ENCODE results near the gene NEK10.

NEK10 gene

GRCh38 chr3:27219127-27219845, 149.9 kb downstream of the NEK10 start:
- no peak for DNase-seq (ENCODE audit: low spot score)
- no peak for TF ChIP-seq CTCF (IDR thresholded peaks at IDR 0.05)
- Histone ChIP-seq H3K4me3 (no peak overlapping the region), H3K27ac (no peak overlapping the region)

GRCh38 chr3:27216955-27217552, 152.1 kb downstream of the NEK10 start:
- Histone ChIP-seq H3K27ac (no peak overlapping the region), H3K4me3 (no peak overlapping the region)
- no peak for DNase-seq (ENCODE audit: low spot score)
- TF ChIP-seq CTCF (IDR thresholded peaks at IDR 0.05): no peak

- no peak overlapping the region for H3K27ac ChIP-seq
These were observed 152.8 kb downstream of the NEK10 start for GRCh38 chr3:27216295-27216855.

GRCh38 chr3:27213450-27213849, 155.7 kb downstream of the NEK10 start:
- no peak for DNase-seq (ENCODE audit: low spot score)
- Histone ChIP-seq H3K4me3 (no peak overlapping the region), H3K27ac (no peak overlapping the region)
- TF ChIP-seq CTCF (IDR thresholded peaks at IDR 0.05): no peak

More at GRCh38 chr3:27216295-27216855, 152.8 kb downstream of the NEK10 start:
- H3K4me3 ChIP-seq: no peak overlapping the region
- no peak for DNase-seq (ENCODE audit: low spot score)
- TF ChIP-seq CTCF (IDR thresholded peaks at IDR 0.05): no peak

- no peak overlapping the region for H3K27ac ChIP-seq
- no peak overlapping the region for H3K4me3 ChIP-seq
- DNase-seq (ENCODE audit: low spot score): no peak
- TF ChIP-seq CTCF (IDR thresholded peaks at IDR 0.05): no peak
These were observed 159.4 kb downstream of the NEK10 start for GRCh38 chr3:27209617-27210264.

- no peak for TF ChIP-seq CTCF (IDR thresholded peaks at IDR 0.05)
- Histone ChIP-seq H3K27ac (no peak overlapping the region), H3K4me3 (no peak overlapping the region)
- no peak for DNase-seq (ENCODE audit: low spot score)
These were observed 160.1 kb downstream of the NEK10 start for GRCh38 chr3:27208961-27209616.

Measured in coronary artery (tissue), 2 donors.